Stimulated activated CD4-positive, alpha-beta T cell treated with anti-CD3 and anti-CD28 coated beads, Interleukin-2, amount 100 ng/mL, for 4 hours (primary cell): ENCODE data around the gene COG1.

Source experiments
- DNase-seq: peaks from one replicate; pipeline ENCODE4 v3.0.0-alpha.2; 2020; ENCODE audit warnings: low read depth

COG1 gene

DNA sequence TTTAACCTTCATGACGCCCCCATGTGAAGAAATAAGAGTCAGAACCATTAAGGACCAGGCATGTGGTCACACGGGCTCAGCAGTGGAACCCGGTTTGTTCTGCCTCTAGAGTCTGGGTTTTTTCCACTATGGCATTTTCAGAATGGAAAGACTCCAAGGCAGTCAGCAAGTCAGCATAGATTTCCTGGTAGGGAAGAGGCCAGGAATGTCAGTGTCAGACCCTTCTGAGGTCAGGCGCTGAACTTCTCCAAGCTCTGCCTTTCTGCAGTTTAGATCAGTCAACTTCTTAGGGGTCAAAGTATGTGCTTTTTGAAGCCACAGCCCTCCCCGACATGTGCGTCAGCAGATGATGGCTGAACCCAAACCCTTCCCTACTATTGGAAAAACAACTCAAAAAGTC, 24.2 kb upstream of the COG1 start:
- DNase-seq = no peak

DNA sequence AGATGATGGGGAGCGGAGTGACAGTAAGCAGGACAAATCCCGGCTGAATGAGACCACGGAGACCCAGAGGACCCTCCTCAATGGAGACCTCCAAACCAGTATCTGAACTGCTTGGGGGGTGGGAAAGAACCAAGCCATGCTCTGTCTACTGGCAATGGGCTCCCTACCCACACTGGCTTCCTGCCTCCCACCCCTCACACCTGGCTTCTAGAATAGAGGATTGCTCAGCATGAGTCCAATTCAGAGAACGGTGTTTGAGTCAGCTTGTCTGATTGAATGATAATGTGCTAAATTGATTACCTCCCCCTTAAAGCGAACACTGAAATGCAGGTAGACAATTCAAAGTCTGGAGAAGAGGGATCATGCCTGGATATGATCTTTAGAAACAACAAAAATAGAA, 22.5 kb upstream of the COG1 start:
- no peak for DNase-seq

GRCh38 chr17:73172252-73172651, 20.6 kb upstream of the COG1 start:
- no peak for DNase-seq

DNA sequence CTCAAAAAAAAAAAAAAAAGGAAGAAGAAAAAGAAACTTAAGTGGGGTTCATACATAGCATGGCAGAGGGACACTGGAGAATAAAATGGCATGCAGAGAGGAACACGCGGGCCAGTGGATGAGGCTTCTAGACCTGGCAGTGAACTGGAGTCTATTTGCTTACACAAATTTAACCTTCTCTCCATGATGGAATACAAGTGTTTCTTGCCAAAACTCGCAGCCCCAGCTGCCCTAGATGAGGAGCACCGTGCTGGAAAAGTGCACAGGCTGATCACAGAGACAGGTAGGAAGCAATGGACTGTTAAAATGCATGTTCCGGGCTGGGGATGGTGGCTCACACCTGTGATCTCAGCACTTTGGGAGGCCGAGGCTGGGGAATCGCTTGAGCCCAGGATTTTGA, 18.7 kb upstream of the COG1 start:
- DNase-seq = no peak

- DNase-seq = no peak
Measured at GRCh38 chr17:73175962-73176565, 16.8 kb upstream of the COG1 start.

GRCh38 chr17:73179387-73179786, 13.5 kb upstream of the COG1 start:
- DNase-seq = no peak

DNA sequence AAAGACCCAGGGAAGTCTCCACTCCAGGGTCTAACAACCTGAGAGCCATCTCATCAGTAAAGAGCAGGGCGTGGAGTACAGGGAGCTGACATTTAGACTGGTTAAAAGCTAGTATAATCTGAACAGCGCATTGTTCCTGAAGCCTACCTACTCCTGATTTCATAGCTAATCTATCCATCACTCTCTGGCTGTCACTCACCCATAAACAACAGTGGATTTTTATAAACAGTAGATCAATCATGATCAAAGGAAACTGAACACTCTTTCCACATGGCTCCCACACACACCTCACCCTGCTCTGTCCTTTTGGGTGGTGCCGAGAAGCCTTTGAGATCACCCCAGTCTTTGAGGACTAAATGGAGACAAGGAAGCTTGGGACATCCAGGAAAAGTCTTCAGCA, 13.0 kb upstream of the COG1 start:
- DNase-seq = no peak

GRCh38 chr17:73182616-73183310, 10.1 kb upstream of the COG1 start:
- DNase-seq = no peak

DNA sequence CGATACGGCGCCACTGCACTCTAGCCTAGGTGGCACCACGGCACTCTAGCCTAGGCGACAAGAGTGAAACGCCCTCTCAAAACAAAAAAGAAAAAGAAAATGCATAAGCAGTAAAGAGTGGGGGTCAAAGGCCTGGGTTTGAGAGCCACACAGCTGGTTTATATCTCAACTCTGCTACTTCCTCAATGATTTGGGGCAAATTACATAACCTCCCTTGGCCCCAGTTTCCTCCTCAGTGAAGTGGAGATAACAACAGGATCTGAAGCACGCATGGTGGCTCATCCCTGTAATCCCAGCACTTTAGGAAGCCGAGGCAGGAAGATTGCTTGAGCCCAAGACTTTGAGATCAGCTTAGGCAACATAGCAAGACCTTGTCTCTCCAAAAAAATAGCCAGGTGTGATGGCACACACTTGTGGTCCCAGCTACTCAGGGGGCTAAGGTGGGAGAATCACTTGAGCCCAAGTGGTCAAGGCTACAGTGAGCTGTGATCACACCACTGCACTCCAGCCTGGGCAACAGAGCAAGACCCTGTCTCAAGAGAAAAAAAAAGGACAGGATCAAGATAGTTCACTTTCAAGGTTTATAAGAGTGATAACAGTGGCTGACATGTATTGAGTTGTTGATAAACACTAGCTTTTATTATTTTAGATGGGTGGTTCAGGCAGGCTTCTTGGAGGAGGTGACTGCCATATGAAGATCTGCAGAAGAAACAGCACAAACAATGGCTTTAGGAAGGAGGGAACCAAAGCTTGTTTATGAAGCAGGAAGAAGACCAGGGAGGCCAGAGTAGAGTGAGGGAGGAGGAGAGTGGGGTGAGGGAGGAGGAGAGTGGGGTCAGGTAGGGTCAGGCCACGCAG, 8.5 kb upstream of the COG1 start:
- no peak for DNase-seq

DNA sequence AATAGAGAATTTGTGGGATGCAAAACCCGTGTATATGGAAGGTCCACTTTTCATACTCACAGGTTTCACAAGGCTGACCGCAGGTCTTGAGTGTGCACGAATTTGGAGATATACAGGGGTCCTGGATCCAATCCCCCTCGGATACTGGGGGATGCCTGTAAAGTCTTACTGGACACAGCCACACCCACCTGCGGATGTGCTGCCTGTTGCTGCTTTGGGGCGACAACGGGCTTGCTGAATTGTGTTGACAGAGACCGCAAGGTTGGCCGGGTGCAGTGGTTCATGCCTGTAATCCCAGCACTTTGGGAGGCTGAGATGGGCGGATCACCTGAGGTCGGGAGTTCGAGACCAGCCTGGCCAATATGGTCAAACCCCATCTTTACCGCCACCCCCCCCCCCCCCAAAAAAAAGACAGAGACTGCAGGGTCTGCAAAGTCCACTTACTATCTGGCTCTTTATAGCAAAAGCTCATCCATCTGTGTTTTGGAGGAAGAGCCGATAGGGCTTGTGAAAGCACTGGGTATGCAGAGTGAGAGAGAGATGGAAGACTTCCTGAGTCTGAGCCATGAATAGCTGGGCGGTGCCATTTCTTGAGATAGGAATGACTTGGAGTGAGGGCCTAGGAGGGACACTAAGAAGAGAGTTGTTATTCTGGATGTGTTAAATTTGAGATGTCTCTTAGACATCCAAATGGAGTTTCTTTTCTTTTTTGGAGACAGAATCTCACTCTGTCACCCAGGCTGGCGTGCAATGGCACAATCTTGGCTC, 6.4 kb upstream of the COG1 start:
- DNase-seq = no peak

GRCh38 chr17:73187203-73187769, 5.6 kb upstream of the COG1 start:
- DNase-seq = no peak

DNA sequence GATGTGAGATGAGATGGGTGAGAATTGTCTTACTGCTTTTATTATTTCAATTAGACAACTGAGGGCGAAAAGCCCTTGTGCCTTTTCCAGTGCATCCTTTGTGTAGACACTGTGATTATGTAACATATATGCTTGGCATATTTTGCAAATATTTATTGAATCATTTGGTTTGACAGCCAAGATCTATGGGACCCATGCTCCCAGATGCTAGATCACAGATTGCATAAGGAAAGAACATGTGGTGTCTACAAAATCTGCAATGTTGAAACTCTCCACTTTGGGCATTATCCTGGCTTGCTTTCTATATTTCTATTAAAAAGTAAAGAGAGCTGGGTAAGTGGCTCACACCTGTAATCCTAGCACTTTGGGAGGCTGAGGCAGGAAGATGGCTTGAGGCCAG, 4.8 kb upstream of the COG1 start:
- no peak for DNase-seq

DNA sequence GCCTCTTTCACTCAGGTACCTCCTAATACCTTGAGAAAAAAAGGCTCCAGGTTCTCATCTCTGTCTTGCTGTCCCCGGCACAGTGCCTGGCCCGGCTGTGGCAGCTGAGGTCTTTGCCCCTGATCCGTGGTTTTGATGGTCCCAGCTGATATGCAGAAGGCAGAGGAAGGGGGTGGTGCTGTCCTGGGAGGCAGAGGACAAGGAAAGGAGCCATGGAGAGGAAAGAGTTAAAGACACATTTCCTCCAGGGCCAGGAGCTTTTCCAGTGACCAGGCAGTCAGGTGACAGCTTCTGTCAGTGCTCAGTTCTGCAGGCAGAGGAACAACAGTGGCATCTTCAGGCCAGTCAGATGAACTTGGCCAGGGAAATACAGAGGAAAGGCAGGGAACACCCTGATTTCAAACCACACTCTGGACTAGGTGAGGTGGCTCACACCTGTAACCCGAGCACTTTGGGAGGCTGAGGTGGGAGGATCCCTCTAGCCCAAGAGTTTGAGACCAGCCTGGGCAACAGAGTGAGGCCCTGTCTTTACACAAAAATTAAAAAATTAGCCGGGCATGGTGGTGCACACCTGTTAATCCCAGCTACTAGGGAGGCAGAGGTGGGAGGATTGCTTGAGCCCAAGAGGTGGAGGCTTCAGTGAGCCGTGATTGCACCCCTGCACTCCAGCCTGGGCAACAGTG, 3.3 kb upstream of the COG1 start:
- no peak for DNase-seq

DNA sequence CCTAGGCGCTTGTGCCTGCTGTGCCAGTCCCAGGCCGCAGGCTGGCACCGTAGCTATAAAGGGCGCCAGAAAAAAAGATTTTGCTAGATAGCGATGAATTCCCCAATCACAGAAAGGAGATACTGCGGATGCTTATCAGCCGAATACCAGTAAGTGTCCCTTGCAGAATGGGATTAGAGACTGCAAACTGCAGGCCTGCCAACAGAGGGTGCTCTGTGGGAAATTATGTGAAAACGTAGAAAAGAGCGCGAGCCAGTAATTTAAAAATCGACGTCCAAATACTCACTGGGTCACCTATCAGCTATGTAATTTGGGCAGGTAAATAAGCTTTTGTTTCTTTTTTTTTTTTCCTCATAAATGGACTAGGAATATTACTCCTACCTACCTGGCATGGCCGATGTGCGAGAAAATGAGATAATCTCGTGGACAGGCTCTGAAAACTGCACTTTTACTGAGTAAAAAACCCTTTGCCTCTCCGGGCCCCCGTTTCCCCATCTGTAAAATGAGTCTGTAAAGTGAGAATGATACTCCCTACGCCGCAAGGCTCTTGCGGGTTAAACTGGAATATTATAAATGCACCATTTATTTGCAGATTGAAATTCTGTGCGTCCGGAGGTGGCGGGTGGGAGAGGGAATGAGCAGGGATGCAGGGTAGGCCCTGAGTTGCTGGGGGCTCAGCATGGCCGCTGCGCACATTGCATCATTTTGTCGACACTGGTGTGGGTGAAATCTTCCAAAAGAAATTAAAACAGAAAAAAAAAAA, 1.2 kb upstream of the COG1 start:
- DNase-seq = peak; percentile 59

DNA sequence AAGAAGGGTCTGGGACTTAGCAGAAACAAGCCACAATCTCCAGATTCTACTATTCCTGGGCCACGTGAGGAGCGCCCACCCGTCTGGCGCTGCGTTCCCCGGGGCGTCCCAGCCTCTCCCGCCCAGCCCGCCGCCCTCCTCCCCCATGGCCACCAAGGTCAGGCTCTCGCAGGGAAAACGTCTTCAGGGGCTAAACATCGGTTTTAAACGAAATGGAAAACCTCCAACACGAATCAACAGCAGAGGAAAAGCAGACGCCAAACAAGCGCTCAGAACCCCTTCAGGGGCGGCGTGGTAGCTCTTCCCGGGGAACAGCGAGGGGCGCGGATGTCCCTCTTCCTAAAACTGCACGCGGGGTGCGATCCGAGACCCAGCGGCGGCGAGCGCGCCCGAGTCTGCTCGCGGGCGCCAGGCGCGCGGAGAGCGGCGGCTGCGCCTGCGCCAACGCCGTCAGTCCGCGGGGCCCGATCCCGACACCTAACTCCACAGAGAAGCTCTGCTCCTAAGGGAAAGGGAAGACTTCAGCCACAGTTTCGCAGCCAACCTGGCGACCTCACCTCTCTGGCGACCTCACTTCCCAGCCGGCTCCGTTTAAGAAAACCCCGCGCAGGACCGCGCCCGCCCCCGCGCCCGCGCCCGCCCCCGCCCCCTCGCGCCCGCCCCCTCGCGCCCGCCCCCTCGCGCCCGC, 505 bp upstream of the COG1 start:
- DNase-seq = no peak

DNA sequence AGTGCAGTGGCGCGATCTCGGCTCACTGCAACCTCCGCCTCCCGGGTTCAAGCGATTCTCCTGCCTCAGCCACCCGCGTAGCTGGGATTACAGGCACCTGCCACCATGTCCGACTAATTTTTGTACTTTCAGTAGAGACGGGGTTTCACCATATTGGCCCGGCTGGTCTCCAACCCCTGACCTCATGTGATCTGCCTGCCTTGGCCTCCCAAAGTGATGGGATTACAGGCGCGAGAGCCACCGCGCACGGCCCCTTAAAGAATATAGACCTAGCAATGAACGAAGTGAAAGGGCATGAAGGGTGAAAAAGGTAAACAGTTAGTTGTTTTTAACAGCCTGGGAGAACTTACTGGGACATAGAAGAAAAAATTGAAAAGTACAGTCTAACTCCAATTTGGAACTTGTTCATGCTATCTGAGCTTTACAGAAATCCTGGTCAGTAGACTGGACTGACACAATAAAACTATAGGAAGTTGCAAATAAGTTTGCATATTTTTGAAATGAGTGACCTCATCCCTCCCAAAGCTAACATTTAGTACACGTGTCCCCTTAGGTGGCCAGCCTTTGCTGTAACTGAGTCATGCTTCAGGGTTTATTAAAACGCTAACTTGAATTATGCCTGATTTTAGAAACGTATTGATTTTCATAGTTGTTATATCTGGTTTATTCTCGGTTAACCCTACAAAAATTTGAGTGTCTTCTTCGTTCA, 1.8 kb downstream of the COG1 start:
- no peak for DNase-seq

- no peak for DNase-seq
Measured at GRCh38 chr17:73196500-73196899, 3.6 kb downstream of the COG1 start.

- no peak for DNase-seq
Measured at GRCh38 chr17:73197161-73197560, 4.3 kb downstream of the COG1 start.

DNA sequence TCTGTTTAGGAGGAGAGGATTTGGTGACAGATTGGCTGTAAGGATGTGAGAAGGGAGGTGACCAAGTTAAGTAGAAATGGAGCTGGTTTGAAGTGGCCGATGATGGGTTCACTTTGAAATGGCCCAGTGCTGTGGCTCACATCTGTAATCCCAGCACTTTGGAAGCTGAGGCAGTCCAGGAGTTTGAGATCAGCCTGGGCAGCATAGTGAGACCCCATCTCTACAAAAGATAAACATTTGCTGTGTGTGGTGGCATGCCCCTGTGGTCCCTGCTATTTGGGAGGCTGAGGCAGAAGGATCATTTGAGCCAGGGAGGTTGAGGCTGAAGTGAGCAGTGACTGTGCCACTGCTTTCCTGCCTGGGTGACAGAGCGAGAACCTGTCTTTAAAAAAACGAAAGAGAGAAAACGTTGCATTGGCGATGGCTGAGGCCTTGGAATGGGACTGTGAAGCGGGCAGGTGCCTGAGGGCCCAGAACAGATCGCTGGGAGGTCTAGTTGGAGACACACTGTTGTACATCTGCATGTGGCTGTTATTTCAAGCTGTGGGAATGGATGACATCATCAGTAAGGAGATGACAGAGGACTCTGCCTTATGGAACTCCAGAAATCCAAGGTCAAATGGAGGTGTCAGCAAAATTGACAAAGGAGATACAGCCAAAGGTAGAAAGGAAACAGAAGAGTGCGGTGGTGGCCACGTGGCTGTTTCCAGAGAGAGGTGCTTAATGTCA, 5.5 kb downstream of the COG1 start:
- no peak for DNase-seq
